SK-MEL-5 (cell line): ENCODE measurements around the gene RHOT1. TPM values are rescaled to one million over a fixed set of nuclear protein-coding genes. Genes with fewer than 3 reads are reported as not detected.
"Not testable (repeated sequence)": the region's sequence is repeated elsewhere in the genome, so short reads cannot be mapped to it uniquely, and the experiment has no call there.

Source experiments
- DNase-seq: peaks from one replicate; pipeline ENCODE4 v3.0.0-alpha.2; 2016; ENCODE audit warnings: low read depth, low spot score
- in situ Hi-C: cut with HindIII; loops from 2 replicates; pipeline ENCODE4 v1.10.0; 2016; ENCODE audit warnings: low sequenced_read_pairs, high pct_unique_total_duplicates, low pct_unique_long_range_greater_than_20kb
- total RNA-seq: library from RNA; depleted of rRNA; stranded (reverse); fragments of >200 nt; shearing (Covaris generic); gene quantifications from 2 replicates; pipeline ENCODE4 v1.2.3, GENCODE V29; 2014

The RHOT1 gene
- total RNA-seq, 1 experiment from 2014 or later: 58.9 TPM

GRCh38 chr17:32118088-32118487 lies 24.2 kb upstream of the RHOT1 start:
- DNase-seq, in situ Hi-C loops: not testable (repeated sequence)

- DNase-seq: no peak
- in situ Hi-C loops: no loop called here
These were observed 23.5 kb upstream of the RHOT1 start for GRCh38 chr17:32118835-32119234.

GRCh38 chr17:32120141-32120540 lies 22.2 kb upstream of the RHOT1 start:
- in situ Hi-C loops: no loop called here
- no peak for DNase-seq

- in situ Hi-C loops: no loop called here
These were observed 21.6 kb upstream of the RHOT1 start for GRCh38 chr17:32120716-32121115.

GRCh38 chr17:32123782-32124181 lies 18.5 kb upstream of the RHOT1 start:
- DNase-seq: no peak
- in situ Hi-C loops: no loop called here

More at GRCh38 chr17:32120716-32121115, 21.6 kb upstream of the RHOT1 start:
- DNase-seq: no peak

- in situ Hi-C loops: no loop called here
- DNase-seq: no peak
These were observed 17.1 kb upstream of the RHOT1 start for GRCh38 chr17:32124985-32125847.

GRCh38 chr17:32125848-32126153 lies 16.5 kb upstream of the RHOT1 start:
- DNase-seq: no peak
- in situ Hi-C loops: no loop called here

- in situ Hi-C loops: no loop called here
These were observed 16.0 kb upstream of the RHOT1 start for GRCh38 chr17:32126325-32126724.

GRCh38 chr17:32126746-32127145 lies 15.6 kb upstream of the RHOT1 start:
- DNase-seq: no peak
- in situ Hi-C loops: no loop called here

More at GRCh38 chr17:32126325-32126724, 16.0 kb upstream of the RHOT1 start:
- no peak for DNase-seq

GRCh38 chr17:32127158-32127897 lies 15.0 kb upstream of the RHOT1 start:
- peak; percentile 65 for DNase-seq
- in situ Hi-C loops: no loop called here

GRCh38 chr17:32128470-32128869 lies 13.8 kb upstream of the RHOT1 start:
- DNase-seq, in situ Hi-C loops: not testable (repeated sequence)

- in situ Hi-C loops: not testable (repeated sequence)
These were observed 6.7 kb upstream of the RHOT1 start for GRCh38 chr17:32135497-32136117.

GRCh38 chr17:32136856-32137255 lies 5.4 kb upstream of the RHOT1 start:
- peak; percentile 22 for DNase-seq
- in situ Hi-C loops: no loop called here

More at GRCh38 chr17:32135497-32136117, 6.7 kb upstream of the RHOT1 start:
- DNase-seq: peak; percentile 49

- DNase-seq, in situ Hi-C loops: not testable (repeated sequence)
These were observed 2.8 kb upstream of the RHOT1 start for GRCh38 chr17:32139504-32139903.

- DNase-seq: peak; percentile 81
- in situ Hi-C loops: no loop called here
These were observed 1.0 kb upstream of the RHOT1 start for GRCh38 chr17:32141258-32141657.

GRCh38 chr17:32141679-32142037 lies 644 bp upstream of the RHOT1 start:
- in situ Hi-C loops: no loop called here
- DNase-seq: peak; percentile 24

GRCh38 chr17:32142857-32143526 lies 690 bp downstream of the RHOT1 start:
- DNase-seq: peak; percentile 46
- in situ Hi-C loops: no loop called here

GRCh38 chr17:32143527-32143870 lies 1.2 kb downstream of the RHOT1 start:
- in situ Hi-C loops: no loop called here
- no peak for DNase-seq
